Muscle of leg (tissue), 11 donors: ENCODE data around the gene NR2C2. TPM values are rescaled to one million over a fixed set of nuclear protein-coding genes. Genes with fewer than 3 reads are reported as not detected.
A peak's percentile ranks its signal among the peaks of the same experiment; 100 is the strongest.

Source experiments
- DNase-seq: peaks from one replicate; pipeline ENCODE4 v3.0.0; 2013
- H3K27ac ChIP-seq: one replicate; pipeline ENCODE4 v1.5.1; 2013; ENCODE audit warnings: mild to moderate bottlenecking, low read length, control low read depth
- H3K27me3 ChIP-seq: one replicate; pipeline ENCODE4 v1.6.1; 2013; ENCODE audit warnings: low read length; ENCODE audit not compliant: control insufficient read depth, insufficient read depth
- H3K36me3 ChIP-seq: one replicate; pipeline ENCODE4 v1.6.1; 2013; ENCODE audit warnings: low read length; ENCODE audit not compliant: control insufficient read depth, insufficient read depth
- H3K4me1 ChIP-seq: one replicate; pipeline ENCODE4 v1.6.1; 2013; ENCODE audit warnings: low read length; ENCODE audit not compliant: control insufficient read depth, insufficient read depth
- H3K4me3 ChIP-seq: one replicate; pipeline ENCODE4 v1.5.1; 2013; ENCODE audit warnings: low read length, control low read depth
- H3K9me3 ChIP-seq: replicated peaks from 2 replicates; pipeline ENCODE4 v1.6.1; 2013; ENCODE audit warnings: low read depth, low read length; ENCODE audit not compliant: control insufficient read depth
- WGBS: methylation state at CpG from one replicate; pipeline ENCODE4 v1.1.5; 2013; ENCODE audit warnings: missing lambda C conversion rate; ENCODE audit not compliant: insufficient coverage; 5-methylcytosine and 5-hydroxymethylcytosine counted together
- polyA plus RNA-seq, 8 donors: library from polyadenylated mRNA; unstranded; fragments of 120-200 nt; gene quantifications; one replicate each; pipeline versions ENCODE4 v1.2.1 to v1.2.3, GENCODE V29; 2013; ENCODE audit warnings: inconsistent platforms in 1 of 8, low replicate concordance in 1 of 8; ENCODE audit not compliant: insufficient read length in 8 of 8, insufficient read depth in 1 of 8
- total RNA-seq: library from RNA; stranded (reverse); fragments of 120-200 nt; gene quantifications from one replicate; pipeline ENCODE4 v1.2.4, GENCODE V29; 2013

The NR2C2 gene
- total and polyA plus RNA-seq, 9 donors = 24.5 to 41.6 (median 29.8) TPM

DNA sequence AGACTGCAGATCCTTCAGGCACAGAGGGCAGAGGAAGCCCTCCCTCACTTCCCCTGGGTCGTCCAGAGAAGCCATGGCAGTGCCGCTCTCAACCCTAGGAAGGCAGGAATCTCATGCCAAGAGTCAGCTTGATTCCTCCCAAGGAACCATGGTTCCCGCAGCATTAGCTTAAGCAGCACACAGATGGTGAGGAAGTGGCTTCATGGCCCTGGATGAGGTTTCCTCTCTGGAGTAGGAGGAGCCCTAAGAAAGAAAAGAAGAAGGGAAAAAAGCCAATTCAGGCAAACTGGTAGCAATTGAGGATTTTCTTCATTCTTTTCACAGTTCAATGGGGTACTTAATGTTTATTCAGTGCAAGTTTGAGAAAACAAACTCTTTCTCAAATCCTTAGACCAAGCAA lies 148.7 kb downstream of the NR2C2 start:
- no peak overlapping the region for H3K4me3 ChIP-seq
- peaks cover 14% of the 10 kb centered on the region for H3K4me1 ChIP-seq
- H3K27ac ChIP-seq = no peak overlapping the region
- peaks cover 46% of the 10 kb centered on the region for H3K36me3 ChIP-seq
- 100% methylated on average over 1 of the region's 3 CpGs for WGBS
- H3K9me3 ChIP-seq = no peaks in the 10 kb centered on the region
- DNase-seq = peak; percentile 55
- H3K27me3 ChIP-seq = no peaks in the 10 kb centered on the region

DNA sequence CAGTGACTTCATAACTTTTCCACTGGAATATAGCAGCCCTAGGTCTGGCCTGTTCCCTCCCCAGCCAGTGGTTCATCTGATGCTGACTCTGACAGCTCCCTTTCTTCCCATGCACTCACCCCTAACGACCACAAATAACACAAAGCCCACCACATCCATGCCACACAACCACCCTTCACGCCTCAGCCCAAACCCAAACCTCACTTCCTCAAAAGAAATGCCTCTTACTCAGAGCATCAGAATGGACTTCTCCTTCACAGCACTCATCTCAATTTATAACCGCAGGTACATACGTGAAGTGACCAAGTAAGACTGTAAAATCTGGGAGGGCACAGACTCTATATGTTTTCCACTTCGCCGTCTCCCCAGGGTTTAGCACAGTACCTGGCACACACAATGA lies 150.5 kb downstream of the NR2C2 start:
- DNase-seq = peak; percentile 15
- peak overlapping the region; percentile 98 for H3K4me3 ChIP-seq
- H3K4me1 ChIP-seq = peaks cover 29% of the 10 kb centered on the region
- 28% methylated on average over 4 of the region's 6 CpGs for WGBS
- no peak overlapping the region for H3K27ac ChIP-seq
- H3K27me3 ChIP-seq = no peaks in the 10 kb centered on the region
- H3K36me3 ChIP-seq = peaks cover 31% of the 10 kb centered on the region
- no peaks in the 10 kb centered on the region for H3K9me3 ChIP-seq

Other genes with a start within 250 kb of the NR2C2 start
- gene FGD5, start 128.6 kb upstream of the NR2C2 start, total RNA-seq = 14.1 TPM
- 10 to 100 TPM; 16.4 to 26.4 (median 20.1) TPM for gene FGD5, start 128.6 kb upstream of the NR2C2 start, polyA plus RNA-seq
- 30.2 TPM for gene MRPS25, start 117.7 kb downstream of the NR2C2 start, total RNA-seq
- 10 to 100 TPM; 35.3 to 64.5 (median 46.8) TPM for gene MRPS25, start 117.7 kb downstream of the NR2C2 start, polyA plus RNA-seq
- gene RBSN, start 151.6 kb downstream of the NR2C2 start, total RNA-seq = 25.5 TPM
- gene RBSN, start 151.6 kb downstream of the NR2C2 start, polyA plus RNA-seq = 10 to 100 TPM; 17.3 to 27.0 (median 22.0) TPM